ENCODE measurements around the gene ERN1. TPM values are rescaled to one million over a fixed set of nuclear protein-coding genes. Genes with fewer than 3 reads are reported as not detected.

ERN1 gene
- total and polyA plus RNA-seq, 2 of the 8 experiments (the other 6 are each of a cell fraction or from before 2014, with no cell fraction given) = 1.8 to 3.9 TPM

GRCh38 chr17:64171041-64171440 lies 41.1 kb upstream of the ERN1 start:
- Histone ChIP-seq H3K18ac (ENCODE audit: extremely low read depth, low read length) (no peak overlapping the region), H4K20me1 (replicated peaks in 1 of 2; ENCODE audit: control insufficient read depth in 1 of 2, insufficient read depth in 2 of 2, low read length in 2 of 2) (no peaks in the 10 kb centered on the region), H3K9me3 (ENCODE audit: insufficient read depth in 2 of 2, low read depth in 1 of 2, low read length in 1 of 2) (no peaks in the 10 kb centered on the region), H2BK12ac (ENCODE audit: low read depth, low read length) (no peak overlapping the region), H3K23ac (ENCODE audit: insufficient read length) (no peak overlapping the region), H2BK20ac (ENCODE audit: low read length) (no peak overlapping the region), H4K5ac (ENCODE audit: insufficient read length, low read depth, low read length) (no peak overlapping the region), H2BK15ac (ENCODE audit: low read length) (no peak overlapping the region), H2AK5ac (ENCODE audit: low read depth, low read length) (no peak overlapping the region), H3K27ac (ENCODE audit: low read depth, low read length) (no peak overlapping the region), H3K9ac (replicated peaks in 1 of 4; ENCODE audit: extremely low read depth in 1 of 4, low read depth in 3 of 4, low read length in 3 of 4) (no peak overlapping the region), H3K79me2 (ENCODE audit: control insufficient read depth in 1 of 2, insufficient read depth in 2 of 2, low read length in 2 of 2) (no peaks in the 10 kb centered on the region), H2BK5ac (ENCODE audit: low read depth, low read length) (no peak overlapping the region), H3K23me2 (ENCODE audit: low read depth, low read length) (no peaks in the 10 kb centered on the region), H2BK120ac (replicated peaks; ENCODE audit: low read depth, low read length) (no peak overlapping the region), H2AFZ (ENCODE audit: low read length) (no peak overlapping the region), H4K8ac (ENCODE audit: extremely low read depth, insufficient read depth, low read length) (no peak overlapping the region), H3K4me1 (replicated peaks in 1 of 4; ENCODE audit: control insufficient read depth in 3 of 4, insufficient read depth in 4 of 4, low read length in 3 of 4) (no peaks in the 10 kb centered on the region), H3K14ac (ENCODE audit: insufficient read length) (no peak overlapping the region), H4K91ac (replicated peaks; ENCODE audit: insufficient read length, low read length) (no peak overlapping the region), H3K4ac (replicated peaks; ENCODE audit: insufficient read length, low read depth, low read length) (no peak overlapping the region), H3K27me3 (replicated peaks in 1 of 4; ENCODE audit: control insufficient read depth in 3 of 4, extremely low read depth in 1 of 4, insufficient read depth in 3 of 4, low read length in 3 of 4) (no peaks in the 10 kb centered on the region), H3K4me3 (ENCODE audit: extremely low read depth in 1 of 4, insufficient read depth in 2 of 4, low read depth in 3 of 4, low read length in 4 of 4) (no peak overlapping the region), H3K56ac (replicated peaks; ENCODE audit: insufficient read length, low read depth, low read length) (no peak overlapping the region), H3K36me3 (ENCODE audit: control insufficient read depth in 2 of 4, insufficient read depth in 4 of 4, low read length in 3 of 4) (peaks cover 0 to 4% (median 3%) of the 10 kb centered on the region in 4 experiments; a peak in 5 of 8 replicates), H3K4me2 (ENCODE audit: insufficient read depth in 1 of 2, low read depth in 2 of 2, low read length in 2 of 2) (no peak overlapping the region), H3K79me1 (ENCODE audit: low read depth, low read length) (no peaks in the 10 kb centered on the region)
- FAIRE-seq (no peak), DNase-seq (ENCODE audit: low read depth in 1 of 2, low spot score in 2 of 2) (no peak)
- ChIA-PET CTCF (ENCODE audit: partially characterized antibody) (interaction anchor here (1.1 kb wide), 1 partner anchor 13 kb away, joined by 3 read pairs; no protein-coding TSS in a partner anchor), POLR2A (ENCODE audit: partially characterized antibody) (interaction anchor here (0.9 kb wide), 1 partner anchor 25 kb away, joined by 3 read pairs; no protein-coding TSS in a partner anchor)
- TF ChIP-seq CTCF (IDR thresholded peaks at IDR 0.05; ENCODE audit: control extremely low read depth in 1 of 3, insufficient read depth in 1 of 3, low read depth in 1 of 3, low read length in 3 of 3) = no peak
- WGBS, 2 experiments (ENCODE audit: extremely low coverage in 1 of 2, insufficient coverage in 1 of 2, insufficient read length in 1 of 2, insufficient replicate concordance in 2 of 2, low coverage in 1 of 2, low lambda C conversion rate in 2 of 2, missing lambda C conversion rate in 1 of 2) = 90% methylated on average over 8 of the region's 8 CpGs; no CpG with 5 or more reads in 1 of the 2 experiments
